T-helper 22 cell (primary cell): ENCODE measurements around the gene FOXD4.
A peak's percentile ranks its signal among the peaks of the same experiment; 100 is the strongest.
"Not testable (repeated sequence)": the region's sequence is repeated elsewhere in the genome, so short reads cannot be mapped to it uniquely, and the experiment has no call there.

ENCODE experiments used
- DNase-seq: peaks from one replicate; pipeline ENCODE4 v3.0.0-alpha.2; 2020; ENCODE audit warnings: low read depth

Gene FOXD4

GRCh38 chr9:117995-118467 is at the start of gene FOXD4:
Gene FOXD4, minus strand, starts transcription at chr9:118417. Its CDS starts 298 bp downstream, at chr9:118119.
- DNase-seq: not testable (repeated sequence)

- DNase-seq: not testable (repeated sequence)
These were observed 41.7 kb upstream of the FOXD4 start for GRCh38 chr9:159871-160270.

- DNase-seq: not testable (repeated sequence)
These were observed 33.0 kb upstream of the FOXD4 start for GRCh38 chr9:151173-151572.

- not testable (repeated sequence) for DNase-seq
These were observed 21.7 kb upstream of the FOXD4 start for GRCh38 chr9:139880-140279.

GRCh38 chr9:117144-117994 is 848 bp downstream of the FOXD4 start:
- DNase-seq: peak; percentile 4

- not testable (repeated sequence) for DNase-seq
These were observed 1.8 kb downstream of the FOXD4 start for GRCh38 chr9:116239-117077.

GRCh38 chr9:115118-115451 is 3.1 kb downstream of the FOXD4 start:
- DNase-seq: not testable (repeated sequence)

- not testable (repeated sequence) for DNase-seq
These were observed 3.7 kb downstream of the FOXD4 start for GRCh38 chr9:114267-115117.

- DNase-seq: not testable (repeated sequence)
These were observed 4.5 kb downstream of the FOXD4 start for GRCh38 chr9:113468-114266.

GRCh38 chr9:112589-113467 is 5.4 kb downstream of the FOXD4 start:
- DNase-seq: not testable (repeated sequence)

GRCh38 chr9:110672-111071 is 7.5 kb downstream of the FOXD4 start:
- not testable (repeated sequence) for DNase-seq

GRCh38 chr9:109540-109939 is 8.7 kb downstream of the FOXD4 start:
- DNase-seq: not testable (repeated sequence)

- DNase-seq: not testable (repeated sequence)
These were observed 9.3 kb downstream of the FOXD4 start for GRCh38 chr9:108742-109495.

GRCh38 chr9:105991-106390 is 12.2 kb downstream of the FOXD4 start:
- not testable (repeated sequence) for DNase-seq

GRCh38 chr9:100430-100829 is 17.8 kb downstream of the FOXD4 start:
- not testable (repeated sequence) for DNase-seq

GRCh38 chr9:99867-100266 is 18.4 kb downstream of the FOXD4 start:
- not testable (repeated sequence) for DNase-seq

GRCh38 chr9:98775-99174 is 19.4 kb downstream of the FOXD4 start:
- DNase-seq: not testable (repeated sequence)

GRCh38 chr9:94992-95391 is 23.2 kb downstream of the FOXD4 start:
- not testable (repeated sequence) for DNase-seq

GRCh38 chr9:94323-94722 is 23.9 kb downstream of the FOXD4 start:
- DNase-seq: not testable (repeated sequence)
